HepG2 (cell line): Measurements from ENCODE around the gene OR2K2. TPM values are rescaled to one million over a fixed set of nuclear protein-coding genes. Genes with fewer than 3 reads are reported as not detected.
"Not testable (repeated sequence)": the region's sequence is repeated elsewhere in the genome, so short reads cannot be mapped to it uniquely, and the experiment has no call there.

Experiments
- ATAC-seq: fragments of 200-7000 bp; cut with Tn5 transposase; 3 replicates; pipeline ENCODE4 v1.9.1; 2020; ENCODE audit warnings: mild to moderate bottlenecking, moderate library complexity
- BruUV-seq: library from RNA; stranded (reverse); fragments of 400-500 nt; replicated peaks from 2 replicates; lab custom pipeline; 2021; lab: Mats Ljungman, UMichigan
- CTCF ChIA-PET: fragments of 300-600 bp; formaldehyde crosslinking; extraction: SDS; loops from one replicate; lab custom pipeline; 2021; ENCODE audit warnings: low total read pairs, inconsistent platforms, low intra/inter-chr PET ratio; lab: Yijun Ruan, JAX
- POLR2A ChIA-PET: fragments of 350-600 bp; sonication (Branson Sonifier 250); formaldehyde crosslinking; loops from one replicate; lab custom pipeline; 2020; ENCODE audit warnings: antibody characterized with exemption, inconsistent platforms; lab: Yijun Ruan, JAX
- DNase-seq: peaks from one replicate; pipeline ENCODE4 v3.0.0-alpha.2; 2015; ENCODE audit warnings: low spot score
- FAIRE-seq: peaks from 3 replicates; lab custom pipeline; 2011; peaks lifted over from hg19 to GRCh38; lab: Jason Lieb, UNC
- H2AFZ ChIP-seq: one replicate; pipeline ENCODE4 v1.6.1; 2011; ENCODE audit warnings: low read length, inconsistent platforms
- H3K27ac ChIP-seq: fragments of 300-600 bp; 3 replicates; pipeline ENCODE4 v1.8.0; 2011; ENCODE audit warnings: mixed run types, mild to moderate bottlenecking, mixed read lengths, low read length, inconsistent platforms; ENCODE audit not compliant: insufficient read depth; ENCODE audit errors: extremely low read length
- H3K27me3 ChIP-seq, 2 experiments: fragments of 200-600 bp in 1 of 2; 2 replicates in 1 of 2; 3 replicates in 1 of 2; pipeline versions ENCODE4 v1.6.0 to v1.8.0; 2011; ENCODE audit warnings: low read length in 2 of 2, mild to moderate bottlenecking in 2 of 2, moderate library complexity in 2 of 2, inconsistent platforms in 1 of 2; ENCODE audit not compliant: insufficient read depth in 2 of 2, control insufficient read depth in 1 of 2
- H3K36me3 ChIP-seq, 2 experiments: fragments of 200-600 bp in 1 of 2; replicated peaks in 1 of 2; 2 replicates in 1 of 2; 3 replicates in 1 of 2; pipeline versions ENCODE4 v1.5.1 to v1.8.0; 2011; ENCODE audit warnings: low read length in 2 of 2, inconsistent platforms in 1 of 2; ENCODE audit not compliant: insufficient read depth in 2 of 2, control insufficient read depth in 1 of 2
- H3K4me1 ChIP-seq: 2 replicates; pipeline ENCODE4 v1.5.1; 2012; ENCODE audit warnings: low read length, inconsistent platforms; ENCODE audit not compliant: insufficient read depth
- H3K4me2 ChIP-seq: 2 replicates; pipeline ENCODE4 v1.6.0; 2011; ENCODE audit warnings: low read depth, low read length, inconsistent platforms
- H3K4me3 ChIP-seq, 3 experiments: fragments of 200-600 bp in 1 of 3; sonication (generic), shearing (Covaris generic) in 1 of 3; replicated peaks in 1 of 3; 2 replicates each; pipeline ENCODE4 v1.5.1; 2011 to 2016; ENCODE audit warnings: low read length in 3 of 3, inconsistent platforms in 2 of 3, low read depth in 2 of 3, mild to moderate bottlenecking in 2 of 3, control low read depth in 1 of 3, mixed read lengths in 1 of 3; ENCODE audit not compliant: insufficient read depth in 1 of 3
- H3K79me2 ChIP-seq: one replicate; pipeline ENCODE4 v1.6.1; 2011; ENCODE audit warnings: low read length, inconsistent platforms; ENCODE audit not compliant: insufficient read depth
- H3K9ac ChIP-seq: 2 replicates; pipeline ENCODE4 v1.6.0; 2011; ENCODE audit warnings: mild to moderate bottlenecking, low read depth, low read length, inconsistent platforms; ENCODE audit not compliant: insufficient read depth
- H3K9me3 ChIP-seq: 2 replicates; pipeline ENCODE4 v1.5.1; 2012; ENCODE audit warnings: mild to moderate bottlenecking, low read length
- H4K20me1 ChIP-seq: 2 replicates; pipeline ENCODE4 v1.6.0; 2011; ENCODE audit warnings: inconsistent platforms, mild to moderate bottlenecking, low read length, moderate library complexity; ENCODE audit not compliant: insufficient read depth
- ARID5B ChIP-seq: IDR thresholded peaks from 2 replicates; pipeline ENCODE4 v1.4.0; 2020; ENCODE audit warnings: mild to moderate bottlenecking, missing genetic modification reagents
- CEBPB ChIP-seq: IDR thresholded peaks from 2 replicates; pipeline ENCODE4 v1.6.1; 2011; ENCODE audit warnings: low read depth, low read length, improper control_type of control experiment, borderline replicate concordance
- CEBPG ChIP-seq: IDR thresholded peaks from 2 replicates; pipeline ENCODE4 v1.6.1; 2016
- HNF4A ChIP-seq: sonication (generic); formaldehyde crosslinking; IDR thresholded peaks from 2 replicates; pipeline ENCODE4 v1.4.0; 2020; ENCODE audit warnings: missing genetic modification reagents
- HNF4G ChIP-seq, 2 experiments: sonication (generic) in 1 of 2; formaldehyde crosslinking in 1 of 2; IDR thresholded peaks; 2 replicates each; pipeline versions ENCODE4 v1.4.0 to v1.6.1; 2011 to 2020; ENCODE audit warnings: borderline replicate concordance in 2 of 2, low read depth in 2 of 2, mild to moderate bottlenecking in 2 of 2, low read length in 1 of 2, missing genetic modification reagents in 1 of 2, moderate library complexity in 1 of 2
- NCOR1 ChIP-seq: fragments of 200-600 bp; sonication (generic); IDR thresholded peaks from 2 replicates; pipeline ENCODE4 v1.7.0; 2017; ENCODE audit warnings: antibody characterized with exemption, low read length, borderline replicate concordance
- NR2F6 ChIP-seq, 2 experiments: IDR thresholded peaks; 2 replicates each; pipeline ENCODE4 v1.6.1; 2016; ENCODE audit warnings: antibody characterized with exemption in 1 of 2, mild to moderate bottlenecking in 1 of 2
- SP2 ChIP-seq: sonication (generic); formaldehyde crosslinking; IDR thresholded peaks from 2 replicates; pipeline ENCODE4 v1.5.1; 2020; ENCODE audit warnings: mild to moderate bottlenecking, missing genetic modification reagents
- STAT5B ChIP-seq: sonication (generic); formaldehyde crosslinking; IDR thresholded peaks from 2 replicates; pipeline ENCODE4 v1.4.0; 2020; ENCODE audit warnings: missing genetic modification reagents
- ZC3H4 ChIP-seq: sonication (generic); formaldehyde crosslinking; IDR thresholded peaks from 2 replicates; pipeline ENCODE4 v1.4.0; 2020; ENCODE audit warnings: missing genetic modification reagents, borderline replicate concordance
- ZFP36L1 ChIP-seq: sonication (generic); formaldehyde crosslinking; IDR thresholded peaks from 2 replicates; pipeline ENCODE4 v1.8.0; 2022; ENCODE audit warnings: mild to moderate bottlenecking, missing genetic modification reagents, moderate library complexity
- ZNF383 ChIP-seq: sonication (generic); formaldehyde crosslinking; IDR thresholded peaks from 2 replicates; pipeline ENCODE4 v1.4.0; 2020; ENCODE audit warnings: missing genetic modification reagents, mild to moderate bottlenecking, borderline replicate concordance
- ZSCAN21 ChIP-seq: sonication (generic); formaldehyde crosslinking; IDR thresholded peaks from 2 replicates; pipeline ENCODE4 v1.8.0; 2022; ENCODE audit warnings: mild to moderate bottlenecking, missing genetic modification reagents, moderate library complexity, borderline replicate concordance
- WGBS: methylation state at CpG from one replicate; pipeline ENCODE4 v1.1.6; 2017; ENCODE audit warnings: low lambda C conversion rate; 5-methylcytosine and 5-hydroxymethylcytosine counted together
- in situ Hi-C: cut with HindIII; loops from 2 replicates; pipeline ENCODE4 v1.10.0; 2017; ENCODE audit warnings: low pct_unique_long_range_greater_than_20kb; ENCODE audit not compliant: extremely low pct_ligation_motif_present
- intact Hi-C: fragments of 100-400 bp; cut with micrococcal nuclease; formaldehyde crosslinking; loops from one replicate; pipeline ENCODE4 v1.10.0; 2022; ENCODE audit not compliant: unreplicated experiment
- polyA plus RNA-seq, 8 experiments: library from polyadenylated mRNA; depleted of rRNA in 3 of 8; stranded (reverse) in 7 of 8; unstranded in 1 of 8; fragments of >200 nt; fragmentation: Illumina TruSeq in 4 of 8; extraction: Trizol in 4 of 8; gene quantifications; 2 replicates each; pipeline versions ENCODE4 v1.2.1 to v1.2.3, GENCODE V29; 2011 to 2016; ENCODE audit warnings: low read depth in 4 of 8, missing spikeins in 1 of 8, mixed read lengths in 1 of 8; ENCODE audit not compliant: insufficient read depth in 1 of 8
- total RNA-seq, 5 experiments: library from RNA; depleted of rRNA; stranded (reverse); fragments of >200 nt; fragmentation: Illumina TruSeq; extraction: Trizol; gene quantifications; 2 replicates each; pipeline ENCODE4 v1.2.3, GENCODE V29; 2016; ENCODE audit warnings: low read depth in 1 of 5

The OR2K2 gene
- total and polyA plus RNA-seq, 2 of the 13 experiments (the other 11 are each of a cell fraction or from before 2014, with no cell fraction given), result not detected

DNA sequence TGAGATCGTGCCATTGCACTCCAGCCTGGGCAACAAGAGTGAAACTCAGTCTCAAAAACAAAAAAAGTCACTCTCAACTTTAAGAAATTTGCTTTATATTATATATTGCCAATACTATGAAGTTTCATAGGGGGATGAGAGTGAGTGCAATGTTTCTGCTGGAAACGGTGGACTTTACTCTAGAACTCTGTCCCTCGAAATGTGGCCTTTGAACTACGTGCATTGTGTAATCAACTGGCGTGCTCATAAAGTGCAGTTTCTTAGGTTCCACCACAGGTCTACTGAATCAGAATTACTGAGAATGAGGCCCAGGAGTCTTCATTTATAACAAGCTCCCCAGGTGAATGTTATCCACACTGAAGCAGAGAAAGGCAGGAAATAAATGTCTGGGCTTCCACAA, 24.1 kb downstream of the OR2K2 start:
- no TSS peak for BruUV-seq
- FAIRE-seq, result no peak
- Histone ChIP-seq H3K4me2 (no peak overlapping the region), H3K36me3 (no peaks in the 10 kb centered on the region), H3K4me1 (no peaks in the 10 kb centered on the region), H2AFZ (no peak overlapping the region), H3K9ac (no peak overlapping the region), H4K20me1 (no peaks in the 10 kb centered on the region), H3K79me2 (no peaks in the 10 kb centered on the region), H3K27ac (no peak overlapping the region), H3K4me3 (no peak overlapping the region), H3K9me3 (no peaks in the 10 kb centered on the region), H3K27me3 (no peaks in the 10 kb centered on the region)
- ChIA-PET CTCF (no interaction called here), POLR2A (no interaction called here)
- no peak; the same call in 2 of the 3 replicates for ATAC-seq
- intact Hi-C loops, result no loop called here
- WGBS, result 3% methylated on average over 5 of the region's 5 CpGs
- peak; percentile 10 for DNase-seq
- in situ Hi-C loops, result no loop called here
- TF ChIP-seq NCOR1 (peak; percentile 68; the same call in 1 of the 2 replicates), STAT5B (CRISPR knock-in tag) (no peak), CEBPG (CRISPR knock-in tag) (peak; percentile 50), SP2 (CRISPR knock-in tag) (no peak), HNF4A (peak; percentile 81), ZC3H4 (CRISPR knock-in tag) (no peak), CEBPB (peak; percentile 83), HNF4G (IDR thresholded peaks at IDR 0.05; ENCODE audit: borderline replicate concordance, low read depth, low read length) (peak; percentile 79), HNF4G (CRISPR knock-in tag; IDR thresholded peaks at IDR 0.05; ENCODE audit: borderline replicate concordance, low read depth) (peak; percentile 53; the same call in 1 of the 2 replicates), ZFP36L1 (CRISPR knock-in tag) (no peak), ZNF383 (CRISPR knock-in tag) (no peak), ZSCAN21 (no peak), NR2F6 (IDR thresholded peaks at IDR 0.05) (peak; percentile 20; the same call in 1 of the 2 replicates), NR2F6 (CRISPR knock-in tag; IDR thresholded peaks at IDR 0.05) (no peak), ARID5B (CRISPR knock-in tag) (0 out of 2 replicates have a peak, but pooled peaks have one; percentile 16)
- TF ChIP-seq, all 625 proteins: peak for 7

- H3K36me3 ChIP-seq, H3K4me3 ChIP-seq, BruUV-seq, H3K9me3 ChIP-seq, H3K4me2 ChIP-seq, DNase-seq, intact Hi-C loops, H3K27ac ChIP-seq, H2AFZ ChIP-seq, H3K27me3 ChIP-seq, H3K79me2 ChIP-seq, ATAC-seq, CTCF ChIA-PET, H3K4me1 ChIP-seq, H3K9ac ChIP-seq, POLR2A ChIA-PET, in situ Hi-C loops, H4K20me1 ChIP-seq, FAIRE-seq: not testable (repeated sequence)
- WGBS, result 67% methylated on average over 6 of the region's 6 CpGs
These were observed 26.0 kb downstream of the OR2K2 start for GRCh38 chr9:111304000-111304399.
